CD4-positive, alpha-beta T cell treated with Interleukin-4 for 1 hour (primary cell): ENCODE data around the gene MYBPH.

Source experiments
- DNase-seq, 2 donors: peaks; one replicate each; pipeline ENCODE4 v3.0.0-alpha.2; 2020 to 2022

The MYBPH gene

GRCh38 chr1:203178083-203178482, 2.5 kb upstream of the MYBPH start:
- DNase-seq = no peak

- DNase-seq = no peak
These were observed 1.9 kb upstream of the MYBPH start for GRCh38 chr1:203177470-203178039.

- no peak for DNase-seq
These were observed 1.4 kb upstream of the MYBPH start for GRCh38 chr1:203177036-203177405.

GRCh38 chr1:203176273-203177035, 828 bp upstream of the MYBPH start:
- no peak for DNase-seq

- DNase-seq = peak in 1 of 2 donors; percentile 23
These were observed 208 bp upstream of the MYBPH start for GRCh38 chr1:203175827-203176241.

GRCh38 chr1:203174324-203174985, 1.2 kb downstream of the MYBPH start:
- no peak for DNase-seq

- DNase-seq = no peak
These were observed 2.1 kb downstream of the MYBPH start for GRCh38 chr1:203173566-203173965.

- DNase-seq = no peak
These were observed 2.5 kb downstream of the MYBPH start for GRCh38 chr1:203173011-203173555.

- DNase-seq = peak; percentile 17 to 43
These were observed 3.2 kb downstream of the MYBPH start for GRCh38 chr1:203172184-203173010.

GRCh38 chr1:203171341-203172183, 4.1 kb downstream of the MYBPH start:
- no peak for DNase-seq

- no peak for DNase-seq
These were observed 4.8 kb downstream of the MYBPH start for GRCh38 chr1:203170625-203171330.

- no peak for DNase-seq
These were observed 5.7 kb downstream of the MYBPH start for GRCh38 chr1:203169770-203170520.

- no peak for DNase-seq
These were observed 6.6 kb downstream of the MYBPH start for GRCh38 chr1:203168991-203169390.

- DNase-seq = no peak
These were observed 7.3 kb downstream of the MYBPH start for GRCh38 chr1:203168256-203168786.

GRCh38 chr1:203167913-203168200, 7.8 kb downstream of the MYBPH start:
- no peak for DNase-seq

GRCh38 chr1:203167026-203167912, 8.4 kb downstream of the MYBPH start:
- DNase-seq = no peak

GRCh38 chr1:203166192-203166940, 9.3 kb downstream of the MYBPH start:
- no peak for DNase-seq

GRCh38 chr1:203165800-203166161, 9.8 kb downstream of the MYBPH start:
- DNase-seq = no peak
